Right lobe of liver (tissue), 4 donors: ENCODE data around the gene PLXNA3.
"Not testable (repeated sequence)": the region's sequence is repeated elsewhere in the genome, so short reads cannot be mapped to it uniquely, and the experiment has no call there.

Source experiments
- POLR2A ChIP-seq: fragments of 450-650 bp; IDR thresholded peaks from one replicate; pipeline ENCODE4 v1.6.1; 2017; ENCODE audit warnings: antibody characterized with exemption, mild to moderate bottlenecking
- TF ChIP-seq, protein P1 (sequence below), 4 donors: fragments of 200-600 bp in 3 of 4; fragments of 450-650 bp in 1 of 4; IDR thresholded peaks; one replicate each; pipeline versions ENCODE4 v1.5.1 to v1.8.0; 2016 to 2022; ENCODE audit warnings: antibody characterized with exemption in 4 of 4, mild to moderate bottlenecking in 2 of 4
- donor health status: DM: no; HTN: no; CAD: no.
- donor health status: DM: no; HTN: no; CAD: no.
- donor health status: DM: no; HTN: yes; CAD: no.

GRCh38 chrX:154496591-154497137 lies 38.6 kb downstream of the PLXNA3 start:
- TF ChIP-seq, protein P1, sequence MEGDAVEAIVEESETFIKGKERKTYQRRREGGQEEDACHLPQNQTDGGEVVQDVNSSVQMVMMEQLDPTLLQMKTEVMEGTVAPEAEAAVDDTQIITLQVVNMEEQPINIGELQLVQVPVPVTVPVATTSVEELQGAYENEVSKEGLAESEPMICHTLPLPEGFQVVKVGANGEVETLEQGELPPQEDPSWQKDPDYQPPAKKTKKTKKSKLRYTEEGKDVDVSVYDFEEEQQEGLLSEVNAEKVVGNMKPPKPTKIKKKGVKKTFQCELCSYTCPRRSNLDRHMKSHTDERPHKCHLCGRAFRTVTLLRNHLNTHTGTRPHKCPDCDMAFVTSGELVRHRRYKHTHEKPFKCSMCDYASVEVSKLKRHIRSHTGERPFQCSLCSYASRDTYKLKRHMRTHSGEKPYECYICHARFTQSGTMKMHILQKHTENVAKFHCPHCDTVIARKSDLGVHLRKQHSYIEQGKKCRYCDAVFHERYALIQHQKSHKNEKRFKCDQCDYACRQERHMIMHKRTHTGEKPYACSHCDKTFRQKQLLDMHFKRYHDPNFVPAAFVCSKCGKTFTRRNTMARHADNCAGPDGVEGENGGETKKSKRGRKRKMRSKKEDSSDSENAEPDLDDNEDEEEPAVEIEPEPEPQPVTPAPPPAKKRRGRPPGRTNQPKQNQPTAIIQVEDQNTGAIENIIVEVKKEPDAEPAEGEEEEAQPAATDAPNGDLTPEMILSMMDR (IDR thresholded peaks at IDR 0.05), result not testable (repeated sequence)
- not testable (repeated sequence) for TF ChIP-seq POLR2A
